Tongue (tissue), 2 donors: Measurements from ENCODE around the gene ZNF784. TPM values are rescaled to one million over a fixed set of nuclear protein-coding genes. Genes with fewer than 3 reads are reported as not detected.
"Not testable (repeated sequence)": the region's sequence is repeated elsewhere in the genome, so short reads cannot be mapped to it uniquely, and the experiment has no call there.

Source experiments
- DNase-seq: peaks from one replicate; pipeline ENCODE4 v3.0.0-alpha.2; 2015
- total RNA-seq: library from RNA; depleted of rRNA; stranded (reverse); fragments of >200 nt; gene quantifications from one replicate; pipeline ENCODE4 v1.2.3, GENCODE V29; 2014

The ZNF784 gene
- total RNA-seq, 1 donor from 2014 or later, result 9.8 TPM

DNA sequence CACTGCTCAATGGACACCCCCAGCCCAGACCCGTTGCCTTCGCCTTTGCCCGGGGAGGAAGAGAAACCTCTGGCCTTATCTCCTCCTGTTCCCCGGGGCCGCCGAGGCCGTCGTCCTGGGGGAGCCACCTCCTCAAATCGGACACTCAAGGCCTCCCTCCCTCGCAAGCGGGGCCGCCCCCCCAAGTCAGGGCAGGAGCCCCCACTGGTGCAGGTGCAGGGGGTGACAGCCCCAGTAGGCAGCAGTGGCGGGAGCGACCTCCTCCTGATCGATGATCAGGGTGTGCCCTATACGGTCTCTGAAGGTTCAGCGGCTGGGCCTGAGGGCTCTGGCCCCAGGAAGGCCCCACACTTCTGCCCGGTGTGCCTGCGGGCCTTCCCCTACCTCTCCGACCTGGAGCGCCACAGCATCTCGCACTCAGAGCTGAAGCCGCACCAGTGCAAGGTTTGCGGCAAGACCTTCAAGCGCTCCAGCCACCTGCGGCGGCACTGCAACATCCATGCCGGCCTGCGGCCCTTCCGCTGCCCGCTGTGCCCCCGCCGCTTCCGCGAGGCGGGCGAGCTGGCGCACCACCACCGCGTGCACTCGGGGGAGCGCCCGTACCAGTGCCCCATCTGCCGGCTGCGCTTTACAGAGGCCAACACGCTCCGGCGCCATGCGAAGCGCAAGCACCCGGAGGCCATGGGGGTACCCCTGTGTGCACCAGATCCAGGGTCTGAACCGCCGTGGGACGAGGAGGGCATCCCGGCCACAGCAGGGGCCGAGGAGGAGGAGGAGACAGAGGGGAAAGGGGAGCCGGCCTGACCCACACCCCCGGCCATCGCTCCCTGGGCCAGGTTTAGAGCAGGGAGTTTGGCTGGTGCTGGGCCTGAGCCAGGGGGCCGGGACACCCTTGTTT lies 22.0 kb downstream of the ZNF784 start:
- DNase-seq, result no peak

DNA sequence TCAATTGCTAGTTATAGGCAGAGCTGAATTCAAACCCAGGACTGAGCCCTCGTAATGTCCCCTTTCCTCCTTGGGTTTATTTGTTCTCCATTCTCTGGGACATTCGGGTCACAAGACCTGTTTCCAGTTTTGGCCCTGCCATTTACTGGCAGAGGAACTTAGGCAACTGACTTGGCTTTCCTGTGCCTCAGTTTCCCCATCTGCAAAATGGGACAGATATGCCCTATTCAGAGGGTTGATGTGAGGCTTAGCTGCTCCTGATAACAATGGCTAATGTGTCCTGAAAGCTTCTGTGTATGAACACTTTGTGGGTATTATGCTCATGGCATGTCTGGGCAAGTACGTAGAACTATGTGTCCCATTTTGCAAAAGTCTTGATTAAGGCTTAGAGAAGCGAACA lies 23.3 kb downstream of the ZNF784 start:
- peak; percentile 28 for DNase-seq

DNA sequence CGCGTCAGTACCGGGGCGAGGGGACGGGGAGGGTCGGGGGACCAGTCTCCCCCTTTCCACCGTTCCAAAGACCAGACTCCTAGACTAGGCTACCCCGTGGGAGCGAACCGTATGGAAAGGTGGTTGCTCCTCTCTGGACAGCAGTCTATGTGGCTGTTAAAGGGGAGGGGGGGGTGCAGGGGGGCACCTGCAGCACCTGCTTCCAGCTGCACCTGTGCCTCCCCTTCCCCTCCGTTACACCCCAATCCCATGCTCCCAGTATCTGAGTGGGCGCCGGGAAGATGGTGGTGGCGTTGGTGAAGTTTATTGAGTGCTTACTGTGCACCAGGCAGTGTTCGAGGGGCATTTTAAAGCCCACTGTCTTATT lies 23.7 kb downstream of the ZNF784 start:
- DNase-seq, result no peak

- peak; percentile 97 for DNase-seq
These were observed 24.3 kb downstream of the ZNF784 start, which contains the start of gene ZNF524 for GRCh38 chr19:55599842-55600661. ZNF524 (plus strand) TSS chr19:55600288; CDS start chr19:55602113, 1,825 bp downstream.

- peak; percentile 100 for DNase-seq
These were observed 24.9 kb downstream of the ZNF784 start, which contains the start of gene FIZ1 for GRCh38 chr19:55599468-55599841. FIZ1 (minus strand) TSS chr19:55599517; CDS start chr19:55597865, 1,652 bp downstream.

DNA sequence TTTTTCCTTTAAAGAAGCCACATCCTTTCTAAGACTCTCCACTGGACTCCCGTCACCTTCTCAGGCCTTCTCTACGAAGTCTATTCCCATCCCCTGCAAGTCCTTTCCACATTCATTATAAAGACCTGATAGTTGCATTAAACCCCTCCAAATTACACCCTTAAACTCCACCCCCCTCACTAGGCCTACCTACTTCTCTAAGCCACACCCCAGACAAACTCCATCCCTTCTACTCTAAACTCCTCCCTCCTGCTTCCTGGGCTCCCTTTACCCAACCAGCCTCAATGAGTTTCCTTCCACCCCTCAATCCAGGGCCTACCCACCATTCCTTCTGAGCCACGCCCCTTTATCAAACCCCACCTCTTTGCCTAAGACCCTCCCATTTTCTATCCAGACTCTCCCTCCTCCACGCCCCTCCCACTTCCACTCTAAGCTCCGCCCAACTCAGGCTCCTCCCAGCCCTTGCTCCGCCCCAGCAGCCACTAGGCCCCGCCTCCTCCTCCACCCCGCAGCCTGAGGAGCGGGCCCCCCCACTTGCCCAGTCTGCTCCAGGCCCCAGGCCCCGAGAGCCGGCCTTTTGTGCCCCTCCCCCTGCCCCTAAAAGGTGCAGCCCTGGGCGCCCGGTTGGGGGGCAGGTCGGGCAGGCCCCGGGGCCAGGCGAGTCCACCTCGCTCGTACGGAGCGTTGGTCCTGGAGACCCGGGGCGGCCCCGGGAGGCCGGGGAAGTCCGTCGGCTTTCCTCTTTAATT lies 25.5 kb downstream of the ZNF784 start:
- peak; percentile 96 for DNase-seq

GRCh38 chr19:55598034-55598433 lies 26.3 kb downstream of the ZNF784 start:
- no peak for DNase-seq

DNA sequence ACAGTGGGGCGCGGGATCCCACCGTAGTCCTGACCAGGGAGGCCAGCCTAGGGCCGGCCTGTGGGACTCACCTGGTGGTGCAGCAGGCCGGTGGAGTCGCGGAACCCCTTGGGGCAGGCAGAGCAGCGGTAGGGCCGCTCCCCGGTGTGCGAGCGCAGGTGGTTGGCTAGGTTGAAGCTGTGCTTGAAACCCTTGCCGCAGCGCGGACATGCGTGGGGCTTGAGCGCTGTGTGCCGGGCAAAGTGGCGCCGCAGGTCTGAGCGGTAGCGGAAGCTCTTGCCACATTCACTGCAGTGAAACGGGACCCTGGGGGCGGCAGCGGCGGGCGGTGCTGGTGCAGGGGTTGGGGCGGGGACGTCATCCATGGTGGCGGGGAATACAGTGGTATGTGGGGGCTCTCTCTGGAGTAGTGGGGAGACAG lies 26.9 kb downstream of the ZNF784 start:
- DNase-seq, result no peak

GRCh38 chr19:55596304-55596703 lies 28.1 kb downstream of the ZNF784 start:
- DNase-seq, result no peak

- peak; percentile 72 for DNase-seq
These were observed 29.3 kb downstream of the ZNF784 start for GRCh38 chr19:55594996-55595545.

DNA sequence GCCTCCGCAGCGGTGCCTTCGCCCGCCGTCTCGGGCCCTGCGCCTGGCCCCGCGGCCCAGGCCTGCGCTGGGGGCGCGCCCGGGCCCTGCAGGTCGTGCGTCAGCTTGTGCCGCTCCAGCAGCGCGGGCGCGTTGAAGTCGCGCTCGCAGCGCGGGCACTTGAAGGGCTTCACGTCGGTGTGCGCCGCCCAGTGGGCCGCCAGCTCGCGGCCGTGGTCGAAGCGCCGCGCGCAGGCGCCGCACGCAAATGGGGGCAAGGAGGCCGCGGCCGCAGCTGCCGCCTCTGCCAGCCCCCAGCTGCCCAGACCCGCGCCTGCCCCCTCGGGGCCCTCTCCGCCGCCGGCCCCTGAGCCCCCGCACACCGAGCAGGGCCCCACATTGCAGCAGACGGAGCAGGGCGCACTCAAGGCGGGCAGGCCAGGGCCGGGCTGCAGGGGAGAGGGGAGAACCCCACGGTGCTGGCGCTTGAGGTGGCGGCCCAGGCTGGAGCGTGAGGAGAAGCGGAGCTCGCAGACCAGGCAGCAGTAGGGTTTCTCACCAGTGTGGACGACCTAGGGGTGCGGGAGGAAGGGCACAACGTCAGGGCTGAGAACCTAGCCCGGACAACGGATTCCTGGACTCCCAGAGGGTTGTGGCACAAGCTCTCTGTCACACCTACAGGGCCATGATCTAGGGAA lies 31.1 kb downstream of the ZNF784 start:
- DNase-seq, result no peak

- no peak for DNase-seq
These were observed 31.8 kb downstream of the ZNF784 start for GRCh38 chr19:55592391-55593090.

DNA sequence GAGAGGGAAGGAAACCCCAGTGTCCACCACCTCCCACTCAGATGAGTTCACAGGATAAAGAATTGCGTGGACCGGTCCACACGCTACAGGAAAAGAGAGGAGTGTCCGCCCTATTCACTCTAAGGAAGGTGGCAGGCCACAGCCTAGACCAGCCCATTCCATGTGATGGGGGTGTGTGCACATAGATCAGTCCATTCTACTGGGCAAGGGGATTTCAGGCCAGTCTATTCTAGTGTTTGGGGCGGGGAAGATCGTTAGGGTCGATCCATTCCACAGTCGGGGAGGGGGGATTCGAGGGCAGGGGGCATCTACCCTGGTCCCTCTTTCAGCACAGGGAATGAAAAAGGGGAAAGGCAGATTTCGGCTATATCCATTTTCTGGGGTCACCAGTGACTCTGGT lies 32.8 kb downstream of the ZNF784 start:
- no peak for DNase-seq

DNA sequence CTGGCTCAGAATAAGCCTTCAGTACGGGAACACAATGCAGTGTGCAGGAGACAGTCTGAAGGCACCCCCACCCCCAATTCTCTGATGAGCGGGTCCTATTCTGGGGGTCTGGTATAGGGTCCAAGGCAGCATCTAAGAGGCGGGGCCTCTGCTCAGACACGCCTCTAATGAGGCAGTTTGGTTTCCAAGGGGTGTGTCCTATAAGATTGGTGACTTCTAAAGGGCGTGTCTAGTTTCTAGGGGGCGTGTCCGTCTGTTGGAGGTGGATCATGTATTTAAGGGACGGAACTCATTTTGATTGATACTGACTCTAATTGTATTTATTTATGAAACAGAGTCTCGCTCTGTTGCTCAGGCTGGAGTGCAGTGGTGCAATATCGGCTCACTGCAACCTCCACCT lies 33.7 kb downstream of the ZNF784 start:
- DNase-seq, result peak; percentile 29

GRCh38 chr19:55590109-55590508 lies 34.3 kb downstream of the ZNF784 start:
- no peak for DNase-seq

DNA sequence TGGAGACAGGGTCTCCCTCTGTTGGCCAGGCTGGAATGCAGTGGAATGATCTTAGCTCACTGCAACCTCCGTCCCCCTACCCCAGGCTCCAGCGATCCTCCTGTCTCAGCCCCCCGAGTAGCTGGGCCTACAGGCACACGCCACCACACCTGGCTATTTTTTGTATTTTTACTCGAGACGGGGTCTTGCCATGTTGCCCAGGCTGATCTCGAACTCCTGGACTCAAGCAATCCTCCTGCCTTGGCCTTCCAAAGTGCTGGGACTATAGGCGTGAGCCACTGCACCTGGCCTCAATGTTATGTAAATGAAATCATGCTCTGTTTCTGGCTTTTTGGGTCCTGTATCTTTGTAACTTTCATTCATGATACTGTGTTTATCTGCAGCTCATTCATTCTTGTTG lies 35.6 kb downstream of the ZNF784 start:
- no peak for DNase-seq

- peak; percentile 96 for DNase-seq
These were observed 37.2 kb downstream of the ZNF784 start for GRCh38 chr19:55586976-55587668.

DNA sequence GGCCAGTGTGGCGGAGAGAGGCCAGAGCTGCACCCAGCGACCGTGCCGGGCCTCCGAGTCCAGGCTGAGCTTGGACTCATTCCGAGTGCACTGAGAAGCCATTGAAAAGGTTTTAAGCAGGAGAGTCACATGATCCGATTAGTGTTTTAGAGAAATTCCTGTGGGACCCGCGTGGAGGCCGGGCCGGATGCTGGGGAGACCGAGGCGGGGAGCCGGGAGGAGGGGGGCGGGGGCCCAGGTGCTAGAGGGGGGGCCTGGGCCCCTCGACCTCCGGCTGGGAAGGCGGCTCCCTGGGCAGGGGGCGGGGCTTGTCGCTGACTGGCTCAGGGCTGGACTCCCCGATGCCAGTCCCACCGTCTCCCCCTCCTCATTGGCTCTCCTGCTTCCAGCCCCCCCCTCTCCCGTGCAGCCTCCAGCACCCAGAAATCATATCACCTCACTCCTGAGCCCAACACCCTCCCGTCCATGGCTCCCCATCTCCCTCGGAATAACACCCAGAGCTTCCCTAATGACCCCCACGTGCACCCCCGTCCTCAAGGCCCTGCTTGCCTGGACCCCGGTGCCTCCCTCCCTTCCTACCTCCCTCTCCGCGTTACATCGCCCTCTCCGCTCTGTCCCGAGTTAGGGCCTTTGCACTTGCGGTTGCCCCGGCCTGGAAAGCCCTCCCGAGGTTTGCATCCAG lies 38.6 kb downstream of the ZNF784 start:
- DNase-seq, result peak; percentile 94

DNA sequence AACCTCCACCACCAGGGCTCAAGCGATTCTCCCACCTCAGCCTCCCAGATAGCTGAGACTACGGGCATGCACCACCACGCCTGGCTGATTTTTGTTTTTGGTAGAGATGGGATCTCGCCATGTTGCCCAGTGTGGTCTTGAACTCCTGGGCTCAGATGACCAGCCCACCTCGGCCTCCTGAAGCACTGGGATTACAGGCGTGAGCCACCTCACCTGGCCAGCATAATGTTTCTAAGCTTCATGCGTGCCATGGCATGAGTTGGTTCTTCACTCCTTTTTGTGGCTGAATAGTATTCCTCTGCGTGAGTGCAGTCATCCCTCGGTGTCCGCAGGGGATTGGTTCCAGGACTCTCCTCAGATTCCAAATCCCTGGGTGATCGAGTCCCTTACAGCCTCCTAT lies 39.5 kb downstream of the ZNF784 start:
- DNase-seq, result no peak

DNA sequence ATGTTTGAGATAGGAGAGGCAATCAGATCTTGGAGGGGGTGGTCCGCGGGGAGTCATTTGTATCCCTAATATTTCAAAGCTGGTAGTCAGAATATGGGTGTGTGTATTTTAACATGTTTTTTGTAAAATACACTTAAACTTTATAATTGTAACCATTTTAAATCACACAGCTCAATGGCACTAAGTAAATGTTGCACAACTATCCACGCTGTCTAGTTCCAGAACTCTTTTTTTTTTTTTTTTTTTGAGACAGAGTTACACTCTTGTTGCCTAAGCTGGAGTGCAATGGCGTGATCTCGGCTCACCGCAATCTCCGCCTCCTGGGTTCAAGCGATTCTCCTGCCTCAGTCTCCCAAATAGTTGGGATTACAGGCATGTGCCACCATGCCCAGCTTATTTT lies 40.5 kb downstream of the ZNF784 start:
- not testable (repeated sequence) for DNase-seq
